ENCODE results near the gene PIAS4.

DNA sequence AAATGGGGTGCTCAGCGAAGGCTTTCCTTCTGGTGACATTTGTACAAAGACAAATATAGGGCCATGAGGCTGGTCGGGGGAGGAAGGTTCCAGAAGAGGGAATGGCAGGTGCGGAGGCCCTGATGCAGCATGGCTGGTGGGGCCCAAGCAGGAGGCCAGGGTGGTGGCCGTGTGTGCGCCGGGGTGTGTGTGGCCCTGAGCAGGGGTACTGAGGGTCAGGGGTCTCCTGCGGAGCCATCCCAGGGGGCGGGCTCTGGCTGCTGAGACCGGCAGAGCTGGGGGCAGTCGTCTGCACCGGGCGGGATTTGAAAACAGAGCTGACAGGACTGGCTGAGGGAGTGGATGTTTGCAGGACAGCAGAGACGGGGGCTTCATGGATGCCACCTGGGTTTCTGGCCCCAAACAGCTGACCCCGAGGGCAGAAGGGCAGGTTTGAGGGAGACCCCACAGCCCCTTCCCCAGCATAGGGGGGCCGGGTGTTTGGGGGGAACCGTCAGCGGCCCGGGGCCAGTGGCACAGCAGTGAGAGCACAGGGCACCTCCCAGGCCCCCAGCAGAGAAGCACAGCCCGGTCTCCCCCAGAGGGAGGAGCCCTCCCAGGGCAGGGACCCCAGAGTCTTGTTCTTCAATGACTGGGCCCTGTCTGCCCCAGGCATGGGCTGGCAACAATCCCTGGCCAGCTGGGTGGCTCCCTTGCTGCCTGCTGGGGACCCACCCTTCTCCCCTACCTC is 11.4 kb downstream of the PIAS4 start:
- TF ChIP-seq, protein P1, sequence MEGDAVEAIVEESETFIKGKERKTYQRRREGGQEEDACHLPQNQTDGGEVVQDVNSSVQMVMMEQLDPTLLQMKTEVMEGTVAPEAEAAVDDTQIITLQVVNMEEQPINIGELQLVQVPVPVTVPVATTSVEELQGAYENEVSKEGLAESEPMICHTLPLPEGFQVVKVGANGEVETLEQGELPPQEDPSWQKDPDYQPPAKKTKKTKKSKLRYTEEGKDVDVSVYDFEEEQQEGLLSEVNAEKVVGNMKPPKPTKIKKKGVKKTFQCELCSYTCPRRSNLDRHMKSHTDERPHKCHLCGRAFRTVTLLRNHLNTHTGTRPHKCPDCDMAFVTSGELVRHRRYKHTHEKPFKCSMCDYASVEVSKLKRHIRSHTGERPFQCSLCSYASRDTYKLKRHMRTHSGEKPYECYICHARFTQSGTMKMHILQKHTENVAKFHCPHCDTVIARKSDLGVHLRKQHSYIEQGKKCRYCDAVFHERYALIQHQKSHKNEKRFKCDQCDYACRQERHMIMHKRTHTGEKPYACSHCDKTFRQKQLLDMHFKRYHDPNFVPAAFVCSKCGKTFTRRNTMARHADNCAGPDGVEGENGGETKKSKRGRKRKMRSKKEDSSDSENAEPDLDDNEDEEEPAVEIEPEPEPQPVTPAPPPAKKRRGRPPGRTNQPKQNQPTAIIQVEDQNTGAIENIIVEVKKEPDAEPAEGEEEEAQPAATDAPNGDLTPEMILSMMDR (optimal IDR thresholded peaks at IDR 0.05 in 1 of 3, IDR thresholded peaks at IDR 0.05 in 1 of 3, conservative IDR thresholded peaks at IDR 0.05 in 1 of 3; ENCODE audit: extremely low read depth in 1 of 3, insufficient read depth in 2 of 3, low read length in 3 of 3) = no peak
- no peak for TF ChIP-seq EZH2 (IDR thresholded peaks at IDR 0.05; ENCODE audit: low read length)
